ENCODE measurements around the gene RNF114.

RNF114 gene

DNA sequence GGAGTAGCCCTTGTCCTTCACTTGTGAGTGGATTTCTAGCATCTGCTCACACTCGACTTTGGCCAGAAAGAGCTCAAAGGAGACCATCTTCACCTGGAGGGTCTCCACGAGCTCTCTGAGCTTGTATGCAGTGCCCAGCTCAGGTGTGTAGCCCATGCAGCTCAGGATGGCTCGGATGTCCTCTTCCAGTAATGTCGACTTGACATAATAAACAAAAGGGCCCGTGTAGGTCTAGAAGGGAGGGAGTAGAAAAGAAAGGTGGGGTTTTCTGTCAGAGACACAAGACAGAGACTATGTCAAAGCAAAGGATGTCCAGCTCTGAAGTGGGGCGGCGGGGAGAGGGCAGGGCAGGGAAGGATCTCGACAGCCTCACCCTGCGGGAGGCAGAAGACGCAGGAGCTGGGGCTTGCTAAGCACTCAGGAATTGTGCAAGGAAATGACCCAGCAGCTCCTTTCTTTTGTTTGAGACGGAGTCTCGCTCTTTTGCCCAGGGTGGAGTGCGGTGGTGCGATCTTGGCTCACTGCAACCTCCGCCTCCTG, 29.5 kb upstream of the RNF114 start:
- Histone ChIP-seq H3F3A (ENCODE audit: control insufficient read depth, insufficient read depth) (no peaks in the 10 kb centered on the region), H3K9me2 (replicated peaks; ENCODE audit: control insufficient read depth, low read length) (no peaks in the 10 kb centered on the region), H3K9me3 (ENCODE audit: control insufficient read depth, insufficient read depth, low read length) (no peaks in the 10 kb centered on the region), H3K79me2 (ENCODE audit: control insufficient read depth, low read length) (peaks cover 28% of the 10 kb centered on the region), H3K4me3 (ENCODE audit: low read length) (no peak overlapping the region), H3K4me2 (ENCODE audit: low read length) (no peak overlapping the region), H3K4me1 (ENCODE audit: control insufficient read depth, low read length) (no peaks in the 10 kb centered on the region), H3K36me3 (ENCODE audit: control insufficient read depth, low read length) (peaks cover 38% of the 10 kb centered on the region), H4K20me1 (ENCODE audit: control insufficient read depth, insufficient read depth, low read depth, low read length) (no peaks in the 10 kb centered on the region; the same call in 1 of the 2 replicates), H3K27me3 (ENCODE audit: control insufficient read depth, low read length) (no peaks in the 10 kb centered on the region), H3K27ac (ENCODE audit: low read depth, low read length) (no peak overlapping the region)
- no peak for TF ChIP-seq EZH2phosphoT487 (IDR thresholded peaks at IDR 0.05; ENCODE audit: borderline replicate concordance, low read length)
- TF ChIP-seq, protein P1, sequence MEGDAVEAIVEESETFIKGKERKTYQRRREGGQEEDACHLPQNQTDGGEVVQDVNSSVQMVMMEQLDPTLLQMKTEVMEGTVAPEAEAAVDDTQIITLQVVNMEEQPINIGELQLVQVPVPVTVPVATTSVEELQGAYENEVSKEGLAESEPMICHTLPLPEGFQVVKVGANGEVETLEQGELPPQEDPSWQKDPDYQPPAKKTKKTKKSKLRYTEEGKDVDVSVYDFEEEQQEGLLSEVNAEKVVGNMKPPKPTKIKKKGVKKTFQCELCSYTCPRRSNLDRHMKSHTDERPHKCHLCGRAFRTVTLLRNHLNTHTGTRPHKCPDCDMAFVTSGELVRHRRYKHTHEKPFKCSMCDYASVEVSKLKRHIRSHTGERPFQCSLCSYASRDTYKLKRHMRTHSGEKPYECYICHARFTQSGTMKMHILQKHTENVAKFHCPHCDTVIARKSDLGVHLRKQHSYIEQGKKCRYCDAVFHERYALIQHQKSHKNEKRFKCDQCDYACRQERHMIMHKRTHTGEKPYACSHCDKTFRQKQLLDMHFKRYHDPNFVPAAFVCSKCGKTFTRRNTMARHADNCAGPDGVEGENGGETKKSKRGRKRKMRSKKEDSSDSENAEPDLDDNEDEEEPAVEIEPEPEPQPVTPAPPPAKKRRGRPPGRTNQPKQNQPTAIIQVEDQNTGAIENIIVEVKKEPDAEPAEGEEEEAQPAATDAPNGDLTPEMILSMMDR (IDR thresholded peaks at IDR 0.05; ENCODE audit: low read depth, low read length, poor library complexity, severe bottlenecking): no peak

DNA sequence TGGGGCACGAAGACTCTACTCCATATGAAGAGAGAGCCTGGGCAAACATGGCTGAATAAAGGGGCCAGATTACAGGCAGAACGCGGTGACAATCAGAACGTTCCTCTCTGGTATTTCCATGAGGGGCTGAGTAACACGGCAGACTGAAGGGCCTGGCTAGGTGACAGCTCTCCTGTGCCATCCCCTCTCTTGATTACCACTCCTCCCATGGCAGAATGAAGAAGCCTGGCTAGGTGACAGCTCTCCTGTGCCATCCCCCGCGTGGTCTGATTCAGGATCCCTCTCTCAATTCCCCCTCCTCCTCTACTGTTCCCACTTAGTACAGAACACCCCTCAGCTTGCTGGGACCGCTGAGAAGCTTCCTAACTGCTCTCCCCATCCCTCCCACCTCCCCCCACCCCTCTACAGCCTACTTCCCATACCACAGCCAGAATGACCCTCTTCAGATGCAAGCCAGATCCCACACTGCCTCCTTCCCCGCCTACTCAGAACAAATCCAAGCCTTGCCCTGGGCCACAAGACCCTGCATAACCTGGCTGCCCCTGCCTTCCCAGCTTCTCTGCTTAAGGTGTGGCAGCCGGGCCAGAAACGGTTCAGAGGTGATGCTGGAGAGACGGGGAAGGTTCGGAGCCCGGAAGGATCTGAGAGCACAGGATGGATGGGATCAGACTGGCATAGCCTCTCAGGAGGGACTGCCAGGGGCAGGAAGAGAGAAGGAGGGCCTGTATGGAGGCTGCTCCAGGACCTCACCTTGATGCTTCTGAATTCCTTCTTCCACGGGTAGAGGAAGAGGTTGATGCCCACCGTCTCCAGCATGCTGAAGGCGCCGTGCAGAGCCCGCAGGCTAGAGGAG, 28.6 kb upstream of the RNF114 start:
- Histone ChIP-seq H3F3A (ENCODE audit: control insufficient read depth, insufficient read depth) (no peaks in the 10 kb centered on the region), H3K27me3 (ENCODE audit: control insufficient read depth, low read length) (no peaks in the 10 kb centered on the region), H3K9me2 (replicated peaks; ENCODE audit: control insufficient read depth, low read length) (no peaks in the 10 kb centered on the region), H3K9me3 (ENCODE audit: control insufficient read depth, insufficient read depth, low read length) (no peaks in the 10 kb centered on the region), H3K36me3 (ENCODE audit: control insufficient read depth, low read length) (peaks cover 38% of the 10 kb centered on the region), H3K79me2 (ENCODE audit: control insufficient read depth, low read length) (peaks cover 37% of the 10 kb centered on the region), H3K4me3 (ENCODE audit: low read length) (no peak overlapping the region), H3K27ac (ENCODE audit: low read depth, low read length) (no peak overlapping the region), H3K4me1 (ENCODE audit: control insufficient read depth, low read length) (no peaks in the 10 kb centered on the region), H3K4me2 (ENCODE audit: low read length) (no peak overlapping the region), H4K20me1 (ENCODE audit: control insufficient read depth, insufficient read depth, low read depth, low read length) (no peaks in the 10 kb centered on the region; the same call in 1 of the 2 replicates)
- TF ChIP-seq, protein P1 (IDR thresholded peaks at IDR 0.05; ENCODE audit: low read depth, low read length, poor library complexity, severe bottlenecking): no peak

DNA sequence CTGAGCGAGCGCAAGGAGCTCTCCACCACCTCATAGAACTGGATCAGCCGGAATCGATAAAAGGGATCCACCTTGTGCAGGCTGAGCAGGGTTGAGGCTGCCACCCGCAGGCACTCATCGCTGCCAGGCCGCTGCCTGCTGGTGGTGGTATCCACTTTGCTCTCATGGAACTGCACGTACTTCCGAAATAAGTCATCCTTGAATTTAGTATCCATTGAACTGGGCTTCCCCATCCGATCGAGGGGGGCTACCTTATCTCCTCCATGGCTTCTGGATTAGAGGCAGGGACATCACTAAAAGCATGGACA, 28.0 kb upstream of the RNF114 start:
- Histone ChIP-seq H4K20me1 (ENCODE audit: control insufficient read depth, insufficient read depth, low read depth, low read length) (peaks cover 1% of the 10 kb centered on the region; the same call in 1 of the 2 replicates), H3K27me3 (ENCODE audit: control insufficient read depth, low read length) (no peaks in the 10 kb centered on the region), H3K27ac (ENCODE audit: low read depth, low read length) (no peak overlapping the region), H3K79me2 (ENCODE audit: control insufficient read depth, low read length) (peaks cover 43% of the 10 kb centered on the region), H3K4me1 (ENCODE audit: control insufficient read depth, low read length) (peaks cover 2% of the 10 kb centered on the region), H3K9me2 (replicated peaks; ENCODE audit: control insufficient read depth, low read length) (no peaks in the 10 kb centered on the region), H3K36me3 (ENCODE audit: control insufficient read depth, low read length) (peaks cover 38% of the 10 kb centered on the region), H3K4me3 (ENCODE audit: low read length) (no peak overlapping the region), H3K9me3 (ENCODE audit: control insufficient read depth, insufficient read depth, low read length) (no peaks in the 10 kb centered on the region), H3K4me2 (ENCODE audit: low read length) (no peak overlapping the region), H3F3A (ENCODE audit: control insufficient read depth, insufficient read depth) (no peaks in the 10 kb centered on the region)
- no peak for TF ChIP-seq EZH2phosphoT487 (IDR thresholded peaks at IDR 0.05; ENCODE audit: borderline replicate concordance, low read length)
- TF ChIP-seq, protein P1 (IDR thresholded peaks at IDR 0.05; ENCODE audit: low read depth, low read length, poor library complexity, severe bottlenecking): no peak

Data from DOHH2 (cell line).